Endometrium (tissue), 2 donors: ENCODE measurements around the gene LGALS8.

Experiments used
- FAIRE-seq: peaks from 2 replicates; lab custom pipeline; 2012; peaks lifted over from hg19 to GRCh38; lab: Jason Lieb, UNC
- donor health status: control.
- donor health status: control.

LGALS8 gene

GRCh38 chr1:236590553-236591150 is 66.9 kb downstream of the LGALS8 start:
- no peak for FAIRE-seq

GRCh38 chr1:236602171-236602570 is 78.4 kb downstream of the LGALS8 start:
- no peak for FAIRE-seq
